Smooth muscle cell (in vitro differentiated cells): Measurements from ENCODE around the gene EXOC6. TPM values are rescaled to one million over a fixed set of nuclear protein-coding genes. Genes with fewer than 3 reads are reported as not detected.

Experiments
- DNase-seq: peaks from one replicate; lab custom pipeline; 2025; ENCODE audit not compliant: unreplicated experiment; lab: John Stamatoyannopoulos, UW
- H2AFZ ChIP-seq: fragments of 200-600 bp; sonication (generic); 2 replicates; pipeline ENCODE4 v1.6.0; 2016; ENCODE audit warnings: antibody characterized with exemption, low read depth, mild to moderate bottlenecking
- H3F3A ChIP-seq: fragments of 200-600 bp; sonication (generic); 2 replicates; pipeline ENCODE4 v1.6.0; 2017; ENCODE audit warnings: antibody characterized with exemption, low read depth
- H3K27ac ChIP-seq: fragments of 200-600 bp; sonication (generic); 2 replicates; pipeline ENCODE4 v1.5.1; 2016; ENCODE audit warnings: low read depth, mild to moderate bottlenecking
- H3K27me3 ChIP-seq: fragments of 200-600 bp; sonication (generic); 2 replicates; pipeline ENCODE4 v1.6.1; 2016; ENCODE audit warnings: low read depth, mild to moderate bottlenecking
- H3K36me3 ChIP-seq: fragments of 200-600 bp; sonication (generic); 2 replicates; pipeline ENCODE4 v1.5.1; 2016; ENCODE audit warnings: low read depth
- H3K4me1 ChIP-seq: fragments of 200-600 bp; sonication (generic); 2 replicates; pipeline ENCODE4 v1.5.1; 2016; ENCODE audit warnings: low read depth
- H3K4me2 ChIP-seq: fragments of 200-600 bp; sonication (generic); 2 replicates; pipeline ENCODE4 v1.6.0; 2016; ENCODE audit warnings: mild to moderate bottlenecking
- H3K4me3 ChIP-seq: fragments of 200-600 bp; sonication (generic); 2 replicates; pipeline ENCODE4 v1.5.1; 2016; ENCODE audit warnings: mild to moderate bottlenecking
- H3K79me2 ChIP-seq: fragments of 200-600 bp; sonication (generic); 2 replicates; pipeline ENCODE4 v1.6.0; 2016; ENCODE audit warnings: low read depth, mild to moderate bottlenecking
- H3K9ac ChIP-seq: fragments of 200-600 bp; sonication (generic); 2 replicates; pipeline ENCODE4 v1.6.0; 2016; ENCODE audit warnings: low read depth
- H3K9me3 ChIP-seq: fragments of 200-600 bp; sonication (generic); replicated peaks from 2 replicates; pipeline ENCODE4 v1.5.1; 2016; ENCODE audit warnings: low read depth
- H4K20me1 ChIP-seq: fragments of 200-600 bp; sonication (generic); 2 replicates; pipeline ENCODE4 v1.6.0; 2016; ENCODE audit warnings: low read depth
- WGBS: methylation state at CpG from one replicate; pipeline ENCODE4 v1.1.7; 2016; ENCODE audit warnings: low lambda C conversion rate; 5-methylcytosine and 5-hydroxymethylcytosine counted together
- polyA plus RNA-seq: library from polyadenylated mRNA; unstranded; fragments of >200 nt; fragmentation: Nextera tagmentation; extraction: Ambion mirVana; gene quantifications from 2 replicates; pipeline ENCODE4 v1.2.1, GENCODE V29; 2016
- total RNA-seq: library from RNA; depleted of rRNA; stranded (reverse); fragments of >200 nt; gene quantifications from 2 replicates; pipeline ENCODE4 v1.2.3, GENCODE V29; 2014
- TF ChIP-seq, protein P1 (sequence below): fragments of 200-600 bp; sonication (generic); IDR thresholded peaks from 2 replicates; pipeline ENCODE4 v1.5.1; 2017; ENCODE audit warnings: borderline replicate concordance, mild to moderate bottlenecking, antibody characterized with exemption; ENCODE audit not compliant: insufficient read depth, poor library complexity, severe bottlenecking

Gene EXOC6
- total and polyA plus RNA-seq, 2 experiments from 2014 or later: 1.7 to 5.2 TPM

DNA sequence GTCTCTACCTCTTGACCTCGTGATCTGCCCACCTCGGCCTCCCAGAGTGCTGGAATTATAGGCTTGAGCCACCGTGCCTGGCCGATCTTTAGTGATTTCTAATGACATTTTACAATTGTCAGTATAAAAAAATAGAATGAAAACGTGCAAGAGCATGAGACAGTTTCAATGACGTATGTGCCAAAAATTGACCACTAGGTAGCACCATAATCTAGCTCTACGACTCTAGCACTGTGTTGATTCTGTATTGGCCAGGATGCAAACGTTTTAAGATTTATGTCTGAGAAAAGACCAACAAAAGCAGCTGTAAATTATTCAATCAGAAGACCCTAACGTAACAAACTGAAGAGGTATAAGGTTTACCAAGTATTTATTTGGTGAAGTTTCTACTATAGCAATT is 25.4 kb upstream of the EXOC6 start:
- no peaks in the 10 kb centered on the region for H4K20me1 ChIP-seq
- peaks cover 3% of the 10 kb centered on the region for H3K4me1 ChIP-seq
- no peak overlapping the region for H3K4me3 ChIP-seq
- TF ChIP-seq, protein P1, sequence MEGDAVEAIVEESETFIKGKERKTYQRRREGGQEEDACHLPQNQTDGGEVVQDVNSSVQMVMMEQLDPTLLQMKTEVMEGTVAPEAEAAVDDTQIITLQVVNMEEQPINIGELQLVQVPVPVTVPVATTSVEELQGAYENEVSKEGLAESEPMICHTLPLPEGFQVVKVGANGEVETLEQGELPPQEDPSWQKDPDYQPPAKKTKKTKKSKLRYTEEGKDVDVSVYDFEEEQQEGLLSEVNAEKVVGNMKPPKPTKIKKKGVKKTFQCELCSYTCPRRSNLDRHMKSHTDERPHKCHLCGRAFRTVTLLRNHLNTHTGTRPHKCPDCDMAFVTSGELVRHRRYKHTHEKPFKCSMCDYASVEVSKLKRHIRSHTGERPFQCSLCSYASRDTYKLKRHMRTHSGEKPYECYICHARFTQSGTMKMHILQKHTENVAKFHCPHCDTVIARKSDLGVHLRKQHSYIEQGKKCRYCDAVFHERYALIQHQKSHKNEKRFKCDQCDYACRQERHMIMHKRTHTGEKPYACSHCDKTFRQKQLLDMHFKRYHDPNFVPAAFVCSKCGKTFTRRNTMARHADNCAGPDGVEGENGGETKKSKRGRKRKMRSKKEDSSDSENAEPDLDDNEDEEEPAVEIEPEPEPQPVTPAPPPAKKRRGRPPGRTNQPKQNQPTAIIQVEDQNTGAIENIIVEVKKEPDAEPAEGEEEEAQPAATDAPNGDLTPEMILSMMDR: no peak
- no peak for DNase-seq
- H3K27me3 ChIP-seq: peaks cover 2% of the 10 kb centered on the region
- H3K9me3 ChIP-seq: no peaks in the 10 kb centered on the region
- H3K79me2 ChIP-seq: no peaks in the 10 kb centered on the region
- H3K4me2 ChIP-seq: no peak overlapping the region
- H2AFZ ChIP-seq: no peak overlapping the region
- no peaks in the 10 kb centered on the region for H3K36me3 ChIP-seq
- peaks cover 8% of the 10 kb centered on the region for H3F3A ChIP-seq
- 87% methylated on average over 9 of the region's 9 CpGs for WGBS
- no peak overlapping the region for H3K9ac ChIP-seq
- H3K27ac ChIP-seq: peak overlapping the region; percentile 91

DNA sequence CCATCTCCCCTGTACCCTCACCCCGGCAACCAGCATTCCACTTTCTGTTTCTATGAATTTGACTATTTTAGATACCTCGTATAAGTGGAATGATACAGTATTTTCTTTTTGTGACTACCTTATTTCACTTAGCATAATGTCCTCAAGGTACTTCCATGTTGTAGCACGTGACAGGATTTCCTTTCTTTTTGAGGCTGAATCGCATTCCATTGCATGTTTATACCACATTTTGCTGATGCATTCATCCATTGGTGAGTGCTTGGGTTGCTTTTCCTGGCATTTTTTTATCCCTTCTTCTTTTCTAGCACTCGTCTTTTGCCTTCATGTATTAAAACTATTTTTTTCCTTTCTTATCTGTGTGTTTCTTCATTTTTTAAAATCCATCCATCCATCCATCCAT is 22.3 kb upstream of the EXOC6 start:
- Histone ChIP-seq H4K20me1 (no peaks in the 10 kb centered on the region), H3K4me3 (no peak overlapping the region), H3K4me1 (peaks cover 3% of the 10 kb centered on the region), H3K9me3 (no peaks in the 10 kb centered on the region), H3K4me2 (no peak overlapping the region), H3K27me3 (no peaks in the 10 kb centered on the region), H3F3A (peaks cover 8% of the 10 kb centered on the region), H3K36me3 (no peaks in the 10 kb centered on the region), H3K27ac (no peak overlapping the region), H2AFZ (no peak overlapping the region), H3K9ac (no peak overlapping the region), H3K79me2 (no peaks in the 10 kb centered on the region)
- DNase-seq: no peak
- TF ChIP-seq, protein P1: no peak
- WGBS: 92% methylated on average over 5 of the region's 5 CpGs

DNA sequence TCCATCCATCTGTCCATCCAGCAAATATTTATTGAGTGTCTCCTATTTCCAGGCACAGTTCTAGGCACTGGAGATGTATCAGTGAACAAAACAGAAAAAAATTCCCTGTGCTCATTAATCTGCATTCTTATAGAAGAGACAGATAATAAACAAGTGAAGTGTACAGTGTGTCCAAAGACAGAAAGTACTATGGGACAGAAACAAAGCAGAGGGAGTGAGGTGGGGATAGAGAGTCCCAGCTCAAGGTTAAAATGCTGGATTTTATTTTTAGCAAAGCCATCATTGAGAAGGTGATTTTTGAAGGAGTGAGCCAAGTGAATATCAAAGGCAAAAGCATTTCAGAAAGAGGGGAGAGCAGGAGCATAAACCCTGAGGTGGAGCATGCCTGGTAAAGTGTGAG is 21.8 kb upstream of the EXOC6 start:
- Histone ChIP-seq H3K4me1 (peaks cover 3% of the 10 kb centered on the region), H4K20me1 (no peaks in the 10 kb centered on the region), H3K27me3 (no peaks in the 10 kb centered on the region), H3K79me2 (no peaks in the 10 kb centered on the region), H3F3A (peaks cover 3% of the 10 kb centered on the region), H3K27ac (no peak overlapping the region), H3K4me3 (no peak overlapping the region), H3K9me3 (no peaks in the 10 kb centered on the region), H3K9ac (no peak overlapping the region), H3K4me2 (no peak overlapping the region), H2AFZ (no peak overlapping the region), H3K36me3 (no peaks in the 10 kb centered on the region)
- TF ChIP-seq, protein P1: no peak
- no peak for DNase-seq

GRCh38 chr10:92829042-92829785 is 19.1 kb upstream of the EXOC6 start:
- no peak overlapping the region for H3K4me3 ChIP-seq
- H3K79me2 ChIP-seq: no peaks in the 10 kb centered on the region
- H2AFZ ChIP-seq: no peak overlapping the region
- no peaks in the 10 kb centered on the region for H3K4me1 ChIP-seq
- H3K9ac ChIP-seq: no peak overlapping the region
- TF ChIP-seq, protein P1: no peak
- H3K27ac ChIP-seq: no peak overlapping the region
- 87% methylated on average over 10 of the region's 10 CpGs for WGBS
- no peaks in the 10 kb centered on the region for H3K9me3 ChIP-seq
- no peaks in the 10 kb centered on the region for H3F3A ChIP-seq
- H4K20me1 ChIP-seq: no peaks in the 10 kb centered on the region
- no peaks in the 10 kb centered on the region for H3K27me3 ChIP-seq
- DNase-seq: no peak
- no peak overlapping the region for H3K4me2 ChIP-seq
- no peaks in the 10 kb centered on the region for H3K36me3 ChIP-seq
